H9 (cell line): ENCODE measurements around the gene IDH1. TPM values are rescaled to one million over a fixed set of nuclear protein-coding genes. Genes with fewer than 3 reads are reported as not detected.

Experiments
- DNase-seq: peaks from one replicate; pipeline ENCODE4 v3.0.0-alpha.2; 2017
- H2AFZ ChIP-seq: one replicate; pipeline ENCODE4 v1.6.1; 2013; ENCODE audit warnings: mild to moderate bottlenecking, low read length, control low read depth, moderate library complexity
- H2AK5ac ChIP-seq: 2 replicates; pipeline ENCODE4 v1.6.1; 2013; ENCODE audit warnings: low read length, control low read depth, mixed read lengths; ENCODE audit not compliant: insufficient read length
- H2BK120ac ChIP-seq: one replicate; pipeline ENCODE4 v1.6.1; 2013; ENCODE audit warnings: low read depth, mild to moderate bottlenecking, low read length, control low read depth, inconsistent platforms; ENCODE audit not compliant: poor library complexity, severe bottlenecking
- H2BK12ac ChIP-seq: 2 replicates; pipeline ENCODE4 v1.6.1; 2013; ENCODE audit warnings: low read length, control low read depth, mixed read lengths, low read depth; ENCODE audit not compliant: insufficient read length
- H2BK15ac ChIP-seq: 2 replicates; pipeline ENCODE4 v1.6.1; 2013; ENCODE audit warnings: low read depth, low read length, control low read depth
- H2BK20ac ChIP-seq: one replicate; pipeline ENCODE4 v1.6.1; 2013; ENCODE audit warnings: low read depth, mild to moderate bottlenecking, low read length, control low read depth, inconsistent platforms; ENCODE audit not compliant: poor library complexity, severe bottlenecking
- H2BK5ac ChIP-seq: 2 replicates; pipeline ENCODE4 v1.6.1; 2013; ENCODE audit warnings: low read length, control low read depth, mixed read lengths; ENCODE audit not compliant: insufficient read length
- H3K14ac ChIP-seq: 2 replicates; pipeline ENCODE4 v1.6.1; 2013; ENCODE audit warnings: low read length, control low read depth; ENCODE audit not compliant: insufficient read depth
- H3K18ac ChIP-seq: 2 replicates; pipeline ENCODE4 v1.6.1; 2013; ENCODE audit warnings: low read depth, mild to moderate bottlenecking, mixed read lengths, low read length, control low read depth; ENCODE audit not compliant: insufficient read length
- H3K23ac ChIP-seq: 2 replicates; pipeline ENCODE4 v1.6.1; 2013; ENCODE audit warnings: low read length, control low read depth, mixed read lengths, low read depth; ENCODE audit not compliant: insufficient read length
- H3K23me2 ChIP-seq: 2 replicates; pipeline ENCODE4 v1.6.1; 2013; ENCODE audit warnings: low read depth, mild to moderate bottlenecking, mixed read lengths, low read length, control low read depth; ENCODE audit not compliant: insufficient read length, poor library complexity, severe bottlenecking
- H3K27ac ChIP-seq: 2 replicates; pipeline ENCODE4 v1.5.1; 2013; ENCODE audit warnings: low read length, control low read depth, mixed read lengths, low read depth; ENCODE audit not compliant: insufficient read length
- H3K27me3 ChIP-seq: 2 replicates; pipeline ENCODE4 v1.6.1; 2013; ENCODE audit warnings: low read length, control low read depth, inconsistent platforms; ENCODE audit not compliant: insufficient read depth
- H3K4ac ChIP-seq: 2 replicates; pipeline ENCODE4 v1.6.1; 2013; ENCODE audit warnings: low read depth, mild to moderate bottlenecking, control low read depth, inconsistent platforms, low read length, moderate library complexity
- H3K4me1 ChIP-seq: 2 replicates; pipeline ENCODE4 v1.6.1; 2013; ENCODE audit warnings: low read length, control low read depth, inconsistent platforms; ENCODE audit not compliant: insufficient read depth
- H3K4me2 ChIP-seq: 2 replicates; pipeline ENCODE4 v1.6.1; 2013; ENCODE audit warnings: low read length, control low read depth, mixed read lengths; ENCODE audit not compliant: insufficient read length, insufficient read depth
- H3K56ac ChIP-seq: 2 replicates; pipeline ENCODE4 v1.6.1; 2013; ENCODE audit warnings: low read depth, mild to moderate bottlenecking, mixed read lengths, low read length, control low read depth; ENCODE audit not compliant: insufficient read length
- H3K79me1 ChIP-seq: 2 replicates; pipeline ENCODE4 v1.6.1; 2013; ENCODE audit warnings: low read depth, mild to moderate bottlenecking, moderate library complexity, low read length, control low read depth, inconsistent platforms; ENCODE audit not compliant: insufficient read depth, poor library complexity, severe bottlenecking
- H3K79me2 ChIP-seq: 2 replicates; pipeline ENCODE4 v1.6.1; 2013; ENCODE audit warnings: low read length, control low read depth, inconsistent platforms; ENCODE audit not compliant: insufficient read depth
- H3K9ac ChIP-seq: 2 replicates; pipeline ENCODE4 v1.6.1; 2013; ENCODE audit warnings: low read length, control low read depth, mixed read lengths; ENCODE audit not compliant: insufficient read length; ENCODE audit errors: extremely low read depth
- H3K9me3 ChIP-seq: one replicate; pipeline ENCODE4 v1.6.1; 2013; ENCODE audit warnings: low read depth, low read length, inconsistent platforms; ENCODE audit not compliant: control insufficient read depth
- H3T11ph ChIP-seq: one replicate; pipeline ENCODE4 v1.6.1; 2013; ENCODE audit warnings: mild to moderate bottlenecking, low read length, control low read depth, inconsistent platforms
- H4K20me1 ChIP-seq: one replicate; pipeline ENCODE4 v1.6.1; 2013; ENCODE audit not compliant: control insufficient read depth, insufficient read length, insufficient read depth
- H4K5ac ChIP-seq: 2 replicates; pipeline ENCODE4 v1.6.1; 2013; ENCODE audit warnings: low read depth, mild to moderate bottlenecking, mixed read lengths, low read length, control low read depth; ENCODE audit not compliant: insufficient read length
- H4K8ac ChIP-seq: replicated peaks from 2 replicates; pipeline ENCODE4 v1.6.1; 2013; ENCODE audit warnings: low read length, control low read depth, mixed read lengths, low read depth; ENCODE audit not compliant: insufficient read length
- H4K91ac ChIP-seq: 2 replicates; pipeline ENCODE4 v1.6.1; 2013; ENCODE audit warnings: low read depth, mild to moderate bottlenecking, moderate library complexity, mixed read lengths, low read length, control low read depth; ENCODE audit not compliant: insufficient read length
- H3K27ac Mint-ChIP-seq, 3 experiments: 2 replicates in 2 of 3; 3 replicates in 1 of 3; pipeline ENCODE4 v1.8.0; 2020 to 2021; ENCODE audit warnings: mixed read lengths in 3 of 3, mild to moderate bottlenecking in 1 of 3, moderate library complexity in 1 of 3
- H3K27me3 Mint-ChIP-seq: 2 replicates; pipeline ENCODE4 v1.8.0; 2021; ENCODE audit warnings: low read depth, mild to moderate bottlenecking, moderate library complexity, mixed read lengths
- H3K36me3 Mint-ChIP-seq, 3 experiments: 2 replicates in 2 of 3; 3 replicates in 1 of 3; pipeline ENCODE4 v1.8.0; 2020 to 2021; ENCODE audit warnings: low read depth in 3 of 3, mixed read lengths in 3 of 3; ENCODE audit not compliant: insufficient read depth in 1 of 3
- H3K4me1 Mint-ChIP-seq, 2 experiments: 2 replicates each; pipeline ENCODE4 v1.8.0; 2020; ENCODE audit warnings: mixed read lengths in 2 of 2
- H3K4me3 Mint-ChIP-seq, 2 experiments: 2 replicates in 1 of 2; 3 replicates in 1 of 2; pipeline ENCODE4 v1.8.0; 2020 to 2021; ENCODE audit warnings: mild to moderate bottlenecking in 2 of 2, mixed read lengths in 2 of 2, moderate library complexity in 1 of 2
- H3K9me3 Mint-ChIP-seq, 2 experiments: 2 replicates in 1 of 2; 3 replicates in 1 of 2; pipeline ENCODE4 v1.8.0; 2020; ENCODE audit warnings: mild to moderate bottlenecking in 2 of 2, mixed read lengths in 2 of 2, moderate library complexity in 1 of 2
- CTCF ChIP-seq: fragments of 200-600 bp; sonication (generic); conservative IDR thresholded peaks from 3 replicates; pipeline ENCODE4 v1.8.0; 2021; ENCODE audit warnings: antibody characterized with exemption, mild to moderate bottlenecking
- WGBS: extraction: QIAGEN DNeasy Blood & Tissue Kit; methylation state at CpG from one replicate; pipeline ENCODE4 v1.1.7; 2013; ENCODE audit warnings: missing lambda C conversion rate, low lambda C conversion rate, mixed read lengths; ENCODE audit not compliant: insufficient read length; ENCODE audit errors: extremely low coverage; 5-methylcytosine and 5-hydroxymethylcytosine counted together
- total RNA-seq: library from RNA; stranded (reverse); gene quantifications from 2 replicates; pipeline ENCODE4 v1.2.1, GENCODE V29; 2021

IDH1 gene
- total RNA-seq, 1 experiment from 2014 or later: 234 TPM

DNA sequence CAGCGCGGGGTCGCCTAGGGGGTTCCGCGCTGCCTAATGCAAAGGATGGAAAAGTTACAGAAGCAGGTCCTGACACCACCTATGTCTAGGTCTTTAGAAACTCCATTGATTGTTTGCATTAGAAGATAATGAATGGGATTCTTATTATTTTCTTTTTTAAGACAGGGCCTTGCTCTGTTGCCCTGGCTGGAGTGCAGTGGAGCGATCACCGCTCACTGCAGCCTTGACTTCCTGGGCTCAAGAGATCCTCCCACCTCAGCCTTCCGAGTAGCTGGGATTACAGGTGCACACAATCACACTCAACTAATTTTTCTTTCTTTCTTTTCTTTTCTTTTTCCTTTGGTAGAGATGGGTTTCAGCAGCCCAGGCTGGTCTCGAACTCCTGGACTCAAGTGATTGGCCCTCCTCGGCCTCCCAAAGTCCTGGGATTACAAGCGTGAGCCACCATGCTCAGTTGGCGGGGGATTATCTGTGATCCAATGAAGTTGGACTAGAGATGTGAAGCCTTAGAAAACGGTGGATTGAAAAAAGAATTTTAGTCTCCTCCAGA is 761 bp upstream of the IDH1 start:
- H3K27ac ChIP-seq: no peak overlapping the region
- peak overlapping the region; percentile 79 for H3K4me2 ChIP-seq
- H2BK15ac ChIP-seq: no peak overlapping the region
- H3K4ac ChIP-seq: no peak overlapping the region
- no peak overlapping the region for H2BK120ac ChIP-seq
- no peak overlapping the region for H2AK5ac ChIP-seq
- H3K18ac ChIP-seq: no peak overlapping the region
- peak overlapping the region; percentile 90 to 98 (median 97); a peak in 6 of 7 replicates for H3K27ac Mint-ChIP-seq
- H4K8ac ChIP-seq: no peak overlapping the region
- no peak overlapping the region for H2BK20ac ChIP-seq
- no peaks in the 10 kb centered on the region for H3K9me3 ChIP-seq
- H4K5ac ChIP-seq: no peak overlapping the region
- H3K36me3 Mint-ChIP-seq: peaks cover 24 to 32% (median 27%) of the 10 kb centered on the region in 3 experiments; a peak in 6 of 7 replicates
- no peak; the same call in 2 of the 3 replicates for TF ChIP-seq CTCF
- H3K4me3 Mint-ChIP-seq: peak overlapping the region; percentile 97 to 99
- H3K56ac ChIP-seq: no peak overlapping the region
- no peaks in the 10 kb centered on the region for H3K27me3 ChIP-seq
- no peaks in the 10 kb centered on the region; the same call in 1 of the 2 replicates for H3K27me3 Mint-ChIP-seq
- H3K9ac ChIP-seq: peak overlapping the region; percentile 56
- peaks cover 2% of the 10 kb centered on the region; the same call in 1 of the 2 replicates for H3K4me1 ChIP-seq
- H4K20me1 ChIP-seq: no peaks in the 10 kb centered on the region
- H3K9me3 Mint-ChIP-seq: no peaks in the 10 kb centered on the region
- no CpG with 5 or more reads among the region's 13 CpGs for WGBS
- no peak overlapping the region for H2BK12ac ChIP-seq
- no peak overlapping the region for H4K91ac ChIP-seq
- H3K23me2 ChIP-seq: peaks cover 6% of the 10 kb centered on the region
- peaks cover 32 to 37% of the 10 kb centered on the region in 2 experiments for H3K4me1 Mint-ChIP-seq
- no peak overlapping the region for H3T11ph ChIP-seq
- H2BK5ac ChIP-seq: no peak overlapping the region
- no peak overlapping the region for H3K23ac ChIP-seq
- peaks cover 7% of the 10 kb centered on the region for H3K79me1 ChIP-seq
- peaks cover 11% of the 10 kb centered on the region; the same call in 1 of the 2 replicates for H3K79me2 ChIP-seq
- no peak overlapping the region for H2AFZ ChIP-seq
- DNase-seq: no peak
- H3K14ac ChIP-seq: no peak overlapping the region; the same call in 1 of the 2 replicates
